Kasumi-1 (cell line): ENCODE results near the gene ACVR1B.

Source experiments
- DNase-seq, 2 experiments: peaks; one replicate each; lab custom pipeline; 2025; lab: John Stamatoyannopoulos, UW

The ACVR1B gene

GRCh38 chr12:51951199-51951842 is at the start of gene ACVR1B:
Gene ACVR1B, plus strand, starts transcription at chr12:51951699. Its CDS starts 45 bp downstream, at chr12:51951744.
- peak; percentile 72 to 84 for DNase-seq

GRCh38 chr12:51901881-51902280 is 49.6 kb upstream of the ACVR1B start:
- no peak for DNase-seq

- DNase-seq: no peak
Measured at GRCh38 chr12:51904951-51905470, 46.5 kb upstream of the ACVR1B start.

- DNase-seq: no peak
Measured at GRCh38 chr12:51905471-51906429, 45.7 kb upstream of the ACVR1B start.

GRCh38 chr12:51906430-51907082 is 44.9 kb upstream of the ACVR1B start:
- no peak for DNase-seq

GRCh38 chr12:51907083-51907855 is 44.2 kb upstream of the ACVR1B start, which contains the start of gene ACVRL1:
Gene ACVRL1, plus strand, starts transcription at chr12:51907504. Its CDS starts 4,971 bp downstream, at chr12:51912475.
- DNase-seq: no peak

- DNase-seq: no peak
Measured at GRCh38 chr12:51907856-51908425, 43.6 kb upstream of the ACVR1B start.

- DNase-seq: no peak
Measured at GRCh38 chr12:51908876-51909592, 42.5 kb upstream of the ACVR1B start.

- DNase-seq: no peak
Measured at GRCh38 chr12:51910168-51910567, 41.3 kb upstream of the ACVR1B start.

- DNase-seq: no peak
Measured at GRCh38 chr12:51910691-51911090, 40.8 kb upstream of the ACVR1B start.

- DNase-seq: no peak
Measured at GRCh38 chr12:51911307-51911706, 40.2 kb upstream of the ACVR1B start.

- peak; percentile 24 to 31 for DNase-seq
Measured at GRCh38 chr12:51911788-51912711, 39.4 kb upstream of the ACVR1B start.

GRCh38 chr12:51913071-51914033 is 38.1 kb upstream of the ACVR1B start:
- DNase-seq: no peak

- DNase-seq: no peak
Measured at GRCh38 chr12:51914034-51914923, 37.2 kb upstream of the ACVR1B start.

GRCh38 chr12:51915003-51915625 is 36.4 kb upstream of the ACVR1B start:
- no peak for DNase-seq

- DNase-seq: no peak
Measured at GRCh38 chr12:51915951-51916350, 35.5 kb upstream of the ACVR1B start.
